HepG2 (cell line): ENCODE data around the gene SLC6A9. TPM values are rescaled to one million over a fixed set of nuclear protein-coding genes. Genes with fewer than 3 reads are reported as not detected.

Experiments used
- ATAC-seq: fragments of 200-7000 bp; cut with Tn5 transposase; 3 replicates; pipeline ENCODE4 v1.9.1; 2020; ENCODE audit warnings: mild to moderate bottlenecking, moderate library complexity
- BruUV-seq: library from RNA; stranded (reverse); fragments of 400-500 nt; replicated peaks from 2 replicates; lab custom pipeline; 2021; lab: Mats Ljungman, UMichigan
- CTCF ChIA-PET: fragments of 300-600 bp; formaldehyde crosslinking; extraction: SDS; loops from one replicate; lab custom pipeline; 2021; ENCODE audit warnings: low total read pairs, inconsistent platforms, low intra/inter-chr PET ratio; lab: Yijun Ruan, JAX
- POLR2A ChIA-PET: fragments of 350-600 bp; sonication (Branson Sonifier 250); formaldehyde crosslinking; loops from one replicate; lab custom pipeline; 2020; ENCODE audit warnings: antibody characterized with exemption, inconsistent platforms; lab: Yijun Ruan, JAX
- DNase-seq: peaks from one replicate; pipeline ENCODE4 v3.0.0-alpha.2; 2015; ENCODE audit warnings: low spot score
- FAIRE-seq: peaks from 3 replicates; lab custom pipeline; 2011; peaks lifted over from hg19 to GRCh38; lab: Jason Lieb, UNC
- H2AFZ ChIP-seq: one replicate; pipeline ENCODE4 v1.6.1; 2011; ENCODE audit warnings: low read length, inconsistent platforms
- H3K27ac ChIP-seq: fragments of 300-600 bp; 3 replicates; pipeline ENCODE4 v1.8.0; 2011; ENCODE audit warnings: mixed run types, mild to moderate bottlenecking, mixed read lengths, low read length, inconsistent platforms; ENCODE audit not compliant: insufficient read depth; ENCODE audit errors: extremely low read length
- H3K27me3 ChIP-seq, 2 experiments: fragments of 200-600 bp in 1 of 2; 2 replicates in 1 of 2; 3 replicates in 1 of 2; pipeline versions ENCODE4 v1.6.0 to v1.8.0; 2011; ENCODE audit warnings: low read length in 2 of 2, mild to moderate bottlenecking in 2 of 2, moderate library complexity in 2 of 2, inconsistent platforms in 1 of 2; ENCODE audit not compliant: insufficient read depth in 2 of 2, control insufficient read depth in 1 of 2
- H3K36me3 ChIP-seq, 2 experiments: fragments of 200-600 bp in 1 of 2; replicated peaks in 1 of 2; 2 replicates in 1 of 2; 3 replicates in 1 of 2; pipeline versions ENCODE4 v1.5.1 to v1.8.0; 2011; ENCODE audit warnings: low read length in 2 of 2, inconsistent platforms in 1 of 2; ENCODE audit not compliant: insufficient read depth in 2 of 2, control insufficient read depth in 1 of 2
- H3K4me1 ChIP-seq: 2 replicates; pipeline ENCODE4 v1.5.1; 2012; ENCODE audit warnings: low read length, inconsistent platforms; ENCODE audit not compliant: insufficient read depth
- H3K4me2 ChIP-seq: 2 replicates; pipeline ENCODE4 v1.6.0; 2011; ENCODE audit warnings: low read depth, low read length, inconsistent platforms
- H3K4me3 ChIP-seq, 3 experiments: fragments of 200-600 bp in 1 of 3; sonication (generic), shearing (Covaris generic) in 1 of 3; replicated peaks in 1 of 3; 2 replicates each; pipeline ENCODE4 v1.5.1; 2011 to 2016; ENCODE audit warnings: low read length in 3 of 3, inconsistent platforms in 2 of 3, low read depth in 2 of 3, mild to moderate bottlenecking in 2 of 3, control low read depth in 1 of 3, mixed read lengths in 1 of 3; ENCODE audit not compliant: insufficient read depth in 1 of 3
- H3K79me2 ChIP-seq: one replicate; pipeline ENCODE4 v1.6.1; 2011; ENCODE audit warnings: low read length, inconsistent platforms; ENCODE audit not compliant: insufficient read depth
- H3K9ac ChIP-seq: 2 replicates; pipeline ENCODE4 v1.6.0; 2011; ENCODE audit warnings: mild to moderate bottlenecking, low read depth, low read length, inconsistent platforms; ENCODE audit not compliant: insufficient read depth
- H3K9me3 ChIP-seq: 2 replicates; pipeline ENCODE4 v1.5.1; 2012; ENCODE audit warnings: mild to moderate bottlenecking, low read length
- H4K20me1 ChIP-seq: 2 replicates; pipeline ENCODE4 v1.6.0; 2011; ENCODE audit warnings: inconsistent platforms, mild to moderate bottlenecking, low read length, moderate library complexity; ENCODE audit not compliant: insufficient read depth
- FOXA1 ChIP-seq, 2 experiments: fragments of 450-650 bp in 1 of 2; sonication (generic) in 1 of 2; formaldehyde crosslinking in 1 of 2; IDR thresholded peaks; 2 replicates each; pipeline versions ENCODE4 v1.4.0 to v1.6.1; 2016 to 2020; ENCODE audit warnings: missing genetic modification reagents in 1 of 2
- FOXK2 ChIP-seq: fragments of 450-650 bp; IDR thresholded peaks from 2 replicates; pipeline ENCODE4 v1.6.1; 2016
- HNRNPK ChIP-seq: fragments of 200-400 bp; formaldehyde crosslinking; IDR thresholded peaks from 2 replicates; pipeline ENCODE4 v1.6.1; 2018; ENCODE audit warnings: low read length, low read depth, moderate library complexity, mild to moderate bottlenecking; ENCODE audit not compliant: poor library complexity, severe bottlenecking
- RFX3 ChIP-seq: IDR thresholded peaks from 2 replicates; pipeline ENCODE4 v1.6.1; 2016; ENCODE audit warnings: missing biosample characterization, missing genetic modification reagents
- ZNF30 ChIP-seq: sonication (generic); formaldehyde crosslinking; IDR thresholded peaks from 2 replicates; pipeline ENCODE4 v1.5.0; 2020; ENCODE audit warnings: mild to moderate bottlenecking, missing genetic modification reagents
- ZNF766 ChIP-seq: sonication (generic); formaldehyde crosslinking; IDR thresholded peaks from 2 replicates; pipeline ENCODE4 v1.5.0; 2020; ENCODE audit warnings: missing genetic modification reagents, borderline replicate concordance
- WGBS: methylation state at CpG from one replicate; pipeline ENCODE4 v1.1.6; 2017; ENCODE audit warnings: low lambda C conversion rate; 5-methylcytosine and 5-hydroxymethylcytosine counted together
- in situ Hi-C: cut with HindIII; loops from 2 replicates; pipeline ENCODE4 v1.10.0; 2017; ENCODE audit warnings: low pct_unique_long_range_greater_than_20kb; ENCODE audit not compliant: extremely low pct_ligation_motif_present
- intact Hi-C: fragments of 100-400 bp; cut with micrococcal nuclease; formaldehyde crosslinking; loops from one replicate; pipeline ENCODE4 v1.10.0; 2022; ENCODE audit not compliant: unreplicated experiment
- polyA plus RNA-seq, 8 experiments: library from polyadenylated mRNA; depleted of rRNA in 3 of 8; stranded (reverse) in 7 of 8; unstranded in 1 of 8; fragments of >200 nt; fragmentation: Illumina TruSeq in 4 of 8; extraction: Trizol in 4 of 8; gene quantifications; 2 replicates each; pipeline versions ENCODE4 v1.2.1 to v1.2.3, GENCODE V29; 2011 to 2016; ENCODE audit warnings: low read depth in 4 of 8, missing spikeins in 1 of 8, mixed read lengths in 1 of 8; ENCODE audit not compliant: insufficient read depth in 1 of 8
- total RNA-seq, 5 experiments: library from RNA; depleted of rRNA; stranded (reverse); fragments of >200 nt; fragmentation: Illumina TruSeq; extraction: Trizol; gene quantifications; 2 replicates each; pipeline ENCODE4 v1.2.3, GENCODE V29; 2016; ENCODE audit warnings: low read depth in 1 of 5
- TF ChIP-seq, protein P1 (sequence below): sonication (generic); formaldehyde crosslinking; conservative IDR thresholded peaks from 2 replicates; pipeline ENCODE4 v1.5.0; 2020; ENCODE audit warnings: missing genetic modification reagents
- TF ChIP-seq, protein P2 (sequence below): fragments of 450-650 bp; IDR thresholded peaks from 2 replicates; pipeline ENCODE4 v1.6.1; 2017; ENCODE audit warnings: mild to moderate bottlenecking

Gene SLC6A9
- total and polyA plus RNA-seq, 2 of the 13 experiments (the other 11 are each of a cell fraction or from before 2014, with no cell fraction given): 8.5 to 9.9 TPM

DNA sequence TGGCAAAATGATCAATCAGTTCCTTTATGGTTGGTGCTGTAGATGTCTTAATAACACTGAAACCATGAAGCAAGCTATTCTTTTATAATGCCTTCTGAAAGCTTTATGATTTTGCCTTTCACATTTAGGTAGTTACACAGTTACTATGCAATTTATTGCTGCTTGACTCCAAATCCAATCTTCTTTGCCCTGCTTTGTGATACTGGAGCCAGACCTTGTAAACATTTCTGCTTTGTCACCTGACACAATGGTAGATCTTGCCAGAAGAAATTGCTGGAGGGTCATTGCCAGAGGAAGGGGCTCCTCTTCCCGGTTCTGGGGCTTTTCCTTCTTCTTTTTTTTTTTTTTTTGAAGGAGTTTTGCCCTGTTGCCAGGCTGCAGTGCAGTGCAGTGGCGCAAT lies 46.8 kb upstream of the SLC6A9 start (continued):
- TF ChIP-seq, protein P1, sequence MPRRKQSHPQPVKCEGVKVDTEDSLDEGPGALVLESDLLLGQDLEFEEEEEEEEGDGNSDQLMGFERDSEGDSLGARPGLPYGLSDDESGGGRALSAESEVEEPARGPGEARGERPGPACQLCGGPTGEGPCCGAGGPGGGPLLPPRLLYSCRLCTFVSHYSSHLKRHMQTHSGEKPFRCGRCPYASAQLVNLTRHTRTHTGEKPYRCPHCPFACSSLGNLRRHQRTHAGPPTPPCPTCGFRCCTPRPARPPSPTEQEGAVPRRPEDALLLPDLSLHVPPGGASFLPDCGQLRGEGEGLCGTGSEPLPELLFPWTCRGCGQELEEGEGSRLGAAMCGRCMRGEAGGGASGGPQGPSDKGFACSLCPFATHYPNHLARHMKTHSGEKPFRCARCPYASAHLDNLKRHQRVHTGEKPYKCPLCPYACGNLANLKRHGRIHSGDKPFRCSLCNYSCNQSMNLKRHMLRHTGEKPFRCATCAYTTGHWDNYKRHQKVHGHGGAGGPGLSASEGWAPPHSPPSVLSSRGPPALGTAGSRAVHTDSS (CRISPR knock-in tag): no peak

DNA sequence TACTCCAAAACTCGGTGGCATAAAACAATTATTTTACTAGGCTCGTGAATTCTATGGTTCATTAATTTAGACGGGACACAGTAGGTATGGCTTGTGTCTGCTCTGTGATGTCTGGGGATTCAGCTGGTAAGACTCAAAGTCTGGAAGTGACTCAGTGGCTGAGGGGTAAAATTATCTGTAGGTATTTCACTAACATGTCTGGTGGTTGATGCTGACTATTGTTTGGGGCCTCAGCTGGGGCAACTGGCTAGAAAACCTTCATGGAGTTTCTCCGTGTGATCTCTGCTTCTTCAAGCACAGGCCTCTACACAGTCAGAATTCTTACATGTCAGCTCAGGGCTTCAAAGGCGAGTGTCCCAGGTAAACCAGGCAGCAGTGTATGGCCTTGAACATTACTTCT lies 46.2 kb upstream of the SLC6A9 start:
- H3K4me3 ChIP-seq: no peak overlapping the region
- TF ChIP-seq, protein P2, sequence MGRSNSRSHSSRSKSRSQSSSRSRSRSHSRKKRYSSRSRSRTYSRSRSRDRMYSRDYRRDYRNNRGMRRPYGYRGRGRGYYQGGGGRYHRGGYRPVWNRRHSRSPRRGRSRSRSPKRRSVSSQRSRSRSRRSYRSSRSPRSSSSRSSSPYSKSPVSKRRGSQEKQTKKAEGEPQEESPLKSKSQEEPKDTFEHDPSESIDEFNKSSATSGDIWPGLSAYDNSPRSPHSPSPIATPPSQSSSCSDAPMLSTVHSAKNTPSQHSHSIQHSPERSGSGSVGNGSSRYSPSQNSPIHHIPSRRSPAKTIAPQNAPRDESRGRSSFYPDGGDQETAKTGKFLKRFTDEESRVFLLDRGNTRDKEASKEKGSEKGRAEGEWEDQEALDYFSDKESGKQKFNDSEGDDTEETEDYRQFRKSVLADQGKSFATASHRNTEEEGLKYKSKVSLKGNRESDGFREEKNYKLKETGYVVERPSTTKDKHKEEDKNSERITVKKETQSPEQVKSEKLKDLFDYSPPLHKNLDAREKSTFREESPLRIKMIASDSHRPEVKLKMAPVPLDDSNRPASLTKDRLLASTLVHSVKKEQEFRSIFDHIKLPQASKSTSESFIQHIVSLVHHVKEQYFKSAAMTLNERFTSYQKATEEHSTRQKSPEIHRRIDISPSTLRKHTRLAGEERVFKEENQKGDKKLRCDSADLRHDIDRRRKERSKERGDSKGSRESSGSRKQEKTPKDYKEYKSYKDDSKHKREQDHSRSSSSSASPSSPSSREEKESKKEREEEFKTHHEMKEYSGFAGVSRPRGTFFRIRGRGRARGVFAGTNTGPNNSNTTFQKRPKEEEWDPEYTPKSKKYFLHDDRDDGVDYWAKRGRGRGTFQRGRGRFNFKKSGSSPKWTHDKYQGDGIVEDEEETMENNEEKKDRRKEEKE: no peak
- TF ChIP-seq HNRNPK (no peak), ZNF30 (CRISPR knock-in tag) (no peak), FOXA1 (IDR thresholded peaks at IDR 0.05) (no peak), FOXA1 (CRISPR knock-in tag; IDR thresholded peaks at IDR 0.05) (no peak), ZNF766 (CRISPR knock-in tag) (no peak), FOXK2 (no peak), RFX3 (CRISPR knock-in tag) (no peak)
- H3K27me3 ChIP-seq: peaks cover 0 to 14% of the 10 kb centered on the region in 2 experiments; a peak in 3 of 5 replicates
- H3K9ac ChIP-seq: no peak overlapping the region
- POLR2A ChIA-PET: no interaction called here
- FAIRE-seq (no peak), DNase-seq (no peak), ATAC-seq (no peak)
- no peaks in the 10 kb centered on the region for H3K9me3 ChIP-seq
- in situ Hi-C loops (no loop called here), intact Hi-C loops (no loop called here)
- BruUV-seq: no TSS peak
- no peaks in the 10 kb centered on the region for H3K79me2 ChIP-seq
- H3K27ac ChIP-seq: no peak overlapping the region
- no peaks in the 10 kb centered on the region for H3K36me3 ChIP-seq
- H2AFZ ChIP-seq: no peak overlapping the region
- H3K4me2 ChIP-seq: no peak overlapping the region
- WGBS: 24% methylated on average over 4 of the region's 5 CpGs
- no peaks in the 10 kb centered on the region for H4K20me1 ChIP-seq
- H3K4me1 ChIP-seq: no peaks in the 10 kb centered on the region
- CTCF ChIA-PET: no interaction called here
